Measurements from ENCODE around the gene PCGF3.

GRCh38 chr4:680551-680927, 25.1 kb upstream of the PCGF3 start:
- TF ChIP-seq CTCF (IDR thresholded peaks at IDR 0.05; ENCODE audit: insufficient read depth, low read length, poor library complexity, severe bottlenecking) (no peak), EZH2phosphoT487 (conservative IDR thresholded peaks at IDR 0.05; ENCODE audit: low read length) (no peak)
